Lower leg skin (tissue), 3 donors: Measurements from ENCODE around the gene MYO15B.

Experiments
- POLR2A ChIP-seq, 2 donors: fragments of 450-650 bp; IDR thresholded peaks; one replicate each; pipeline ENCODE4 v1.6.1; 2016 to 2017; ENCODE audit warnings: antibody characterized with exemption in 2 of 2, mild to moderate bottlenecking in 1 of 2, moderate library complexity in 1 of 2
- TF ChIP-seq, protein P1 (sequence below), 3 donors: fragments of 450-650 bp; IDR thresholded peaks; one replicate each; pipeline ENCODE4 v1.5.1; 2016; ENCODE audit warnings: antibody characterized with exemption in 3 of 3, mild to moderate bottlenecking in 3 of 3, moderate library complexity in 2 of 3

DNA sequence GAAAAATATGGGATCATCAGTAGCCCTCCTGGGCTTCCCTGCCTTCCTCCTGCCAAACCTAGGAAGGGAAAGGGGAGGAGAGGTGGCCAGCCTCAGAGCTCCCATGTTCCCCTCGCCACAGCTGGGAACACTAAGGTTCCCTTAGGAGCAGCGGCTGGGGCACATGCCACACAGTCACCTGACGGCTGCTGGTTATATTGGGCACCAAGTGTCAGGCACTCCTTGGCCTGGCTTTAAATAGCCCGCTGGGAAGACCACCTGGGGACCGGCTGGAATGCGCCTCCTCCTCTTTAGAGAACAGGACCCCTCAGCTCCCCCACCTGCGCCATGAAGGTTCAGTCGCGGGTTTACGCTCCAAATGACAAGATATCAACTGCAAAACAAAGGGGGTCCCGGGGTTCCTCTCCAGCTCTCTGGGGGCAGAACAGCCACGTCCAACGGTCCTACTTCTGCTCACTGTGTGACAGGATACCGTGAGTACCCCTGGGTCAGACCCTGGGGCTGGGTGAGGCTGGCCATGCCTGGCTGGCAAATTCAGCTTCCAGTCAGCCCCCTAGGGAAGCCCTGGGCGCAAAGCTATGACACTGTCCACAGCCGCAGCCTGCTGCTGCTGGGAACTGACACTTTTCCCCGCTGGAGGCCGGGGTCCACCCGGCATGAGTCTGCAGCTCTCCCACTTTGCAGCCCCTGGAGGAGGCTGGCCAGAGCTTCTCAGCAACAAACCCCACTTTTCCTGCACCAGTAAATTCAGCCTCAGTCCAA is 49.0 kb downstream of the MYO15B start:
- TF ChIP-seq, protein P1, sequence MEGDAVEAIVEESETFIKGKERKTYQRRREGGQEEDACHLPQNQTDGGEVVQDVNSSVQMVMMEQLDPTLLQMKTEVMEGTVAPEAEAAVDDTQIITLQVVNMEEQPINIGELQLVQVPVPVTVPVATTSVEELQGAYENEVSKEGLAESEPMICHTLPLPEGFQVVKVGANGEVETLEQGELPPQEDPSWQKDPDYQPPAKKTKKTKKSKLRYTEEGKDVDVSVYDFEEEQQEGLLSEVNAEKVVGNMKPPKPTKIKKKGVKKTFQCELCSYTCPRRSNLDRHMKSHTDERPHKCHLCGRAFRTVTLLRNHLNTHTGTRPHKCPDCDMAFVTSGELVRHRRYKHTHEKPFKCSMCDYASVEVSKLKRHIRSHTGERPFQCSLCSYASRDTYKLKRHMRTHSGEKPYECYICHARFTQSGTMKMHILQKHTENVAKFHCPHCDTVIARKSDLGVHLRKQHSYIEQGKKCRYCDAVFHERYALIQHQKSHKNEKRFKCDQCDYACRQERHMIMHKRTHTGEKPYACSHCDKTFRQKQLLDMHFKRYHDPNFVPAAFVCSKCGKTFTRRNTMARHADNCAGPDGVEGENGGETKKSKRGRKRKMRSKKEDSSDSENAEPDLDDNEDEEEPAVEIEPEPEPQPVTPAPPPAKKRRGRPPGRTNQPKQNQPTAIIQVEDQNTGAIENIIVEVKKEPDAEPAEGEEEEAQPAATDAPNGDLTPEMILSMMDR (IDR thresholded peaks at IDR 0.05), result no peak
- TF ChIP-seq POLR2A (IDR thresholded peaks at IDR 0.05), result no peak
